Measurements from ENCODE around the gene HPS6. TPM values are rescaled to one million over a fixed set of nuclear protein-coding genes. Genes with fewer than 3 reads are reported as not detected.

HPS6 gene
- total and polyA plus RNA-seq, 2 experiments from 2014 or later, result 23.6 to 44.4 TPM

DNA sequence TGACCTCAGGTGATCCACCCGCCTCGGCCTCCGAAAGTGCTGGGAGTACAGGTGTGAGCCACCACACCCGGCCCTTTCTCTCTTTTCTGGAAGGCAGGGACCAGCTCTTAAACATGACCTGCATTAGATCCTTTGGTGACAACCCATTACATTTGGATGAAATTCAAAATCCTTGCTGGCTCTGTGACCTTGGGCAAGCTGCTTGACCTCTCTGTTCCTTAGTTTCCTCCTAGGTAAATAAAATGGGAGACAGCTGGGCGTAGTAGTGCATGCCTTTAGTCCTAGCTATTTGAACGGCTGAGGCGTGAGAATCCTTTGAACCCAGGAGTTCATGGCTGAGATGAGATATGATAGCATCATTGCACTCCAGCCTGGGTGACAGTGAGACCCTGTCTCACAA lies 31.3 kb downstream of the HPS6 start:
- TF ChIP-seq CTCF (IDR thresholded peaks at IDR 0.05; ENCODE audit: low read depth, low read length), result no peak
- Histone ChIP-seq H3K4me3 (no peak overlapping the region), H3K27ac (no peak overlapping the region), H3K4me1 (ENCODE audit: low read depth) (no peaks in the 10 kb centered on the region), H3K36me3 (no peaks in the 10 kb centered on the region), H3K27me3 (no peaks in the 10 kb centered on the region), H3K9me3 (ENCODE audit: low read depth) (no peaks in the 10 kb centered on the region)
- DNase-seq (ENCODE audit: low read depth in 1 of 2, low spot score in 1 of 2), result no peak

GRCh38 chr10:102101152-102101551 lies 36.0 kb downstream of the HPS6 start:
- Histone ChIP-seq H3K4me3 (no peak overlapping the region), H3K36me3 (no peaks in the 10 kb centered on the region), H3K4me1 (ENCODE audit: low read depth) (no peaks in the 10 kb centered on the region), H3K27me3 (no peaks in the 10 kb centered on the region), H3K27ac (no peak overlapping the region), H3K9me3 (ENCODE audit: low read depth) (no peaks in the 10 kb centered on the region)
- TF ChIP-seq CTCF (IDR thresholded peaks at IDR 0.05; ENCODE audit: low read depth, low read length), result no peak
- no peak for DNase-seq (ENCODE audit: low read depth in 1 of 2, low spot score in 1 of 2)

- H3K27me3 ChIP-seq, result no peaks in the 10 kb centered on the region
- no peaks in the 10 kb centered on the region for H3K4me1 ChIP-seq (ENCODE audit: low read depth)
- no peaks in the 10 kb centered on the region for H3K9me3 ChIP-seq (ENCODE audit: low read depth)
- DNase-seq (ENCODE audit: low read depth in 1 of 2, low spot score in 1 of 2), result no peak
- no peak overlapping the region for H3K4me3 ChIP-seq
- H3K36me3 ChIP-seq, result peaks cover 5% of the 10 kb centered on the region
- no peak for TF ChIP-seq CTCF (IDR thresholded peaks at IDR 0.05; ENCODE audit: low read depth, low read length)
- H3K27ac ChIP-seq, result no peak overlapping the region
Observed at GRCh38 chr10:102102421-102102820, 37.3 kb downstream of the HPS6 start.

GRCh38 chr10:102106998-102107397 lies 41.8 kb downstream of the HPS6 start:
- H3K27me3 ChIP-seq, result no peaks in the 10 kb centered on the region
- H3K27ac ChIP-seq, result peak overlapping the region; percentile 23
- peaks cover 41% of the 10 kb centered on the region for H3K36me3 ChIP-seq
- H3K9me3 ChIP-seq (ENCODE audit: low read depth), result no peaks in the 10 kb centered on the region
- no peak for TF ChIP-seq CTCF (IDR thresholded peaks at IDR 0.05; ENCODE audit: low read depth, low read length)
- H3K4me1 ChIP-seq (ENCODE audit: low read depth), result no peaks in the 10 kb centered on the region
- H3K4me3 ChIP-seq, result no peak overlapping the region
- DNase-seq (ENCODE audit: low read depth in 1 of 2, low spot score in 1 of 2), result no peak

- Histone ChIP-seq H3K4me3 (no peak overlapping the region), H3K36me3 (peaks cover 41% of the 10 kb centered on the region), H3K27ac (no peak overlapping the region), H3K4me1 (ENCODE audit: low read depth) (peaks cover 10% of the 10 kb centered on the region), H3K9me3 (ENCODE audit: low read depth) (no peaks in the 10 kb centered on the region), H3K27me3 (no peaks in the 10 kb centered on the region)
- TF ChIP-seq CTCF (IDR thresholded peaks at IDR 0.05; ENCODE audit: low read depth, low read length), result no peak
- no peak for DNase-seq (ENCODE audit: low read depth in 1 of 2, low spot score in 1 of 2)
Observed at GRCh38 chr10:102109166-102110116, 44.3 kb downstream of the HPS6 start.

Measured in cardiac muscle cell (in vitro differentiated cells and primary cell).